ENCODE data around the gene STEEP1.
"Not testable (repeated sequence)": the region's sequence is repeated elsewhere in the genome, so short reads cannot be mapped to it uniquely, and the experiment has no call there.

Gene STEEP1

GRCh38 chrX:119507206-119507605, 58.0 kb downstream of the STEEP1 start:
- TF ChIP-seq GATA1 (IDR thresholded peaks at IDR 0.05; ENCODE audit: low read depth, low read length) (no peak), POLR2A (IDR thresholded peaks at IDR 0.05; ENCODE audit: low read length) (no peak)
- DNase-seq, result no peak

- DNase-seq, result no peak
- no peak for TF ChIP-seq GATA1 (IDR thresholded peaks at IDR 0.05; ENCODE audit: low read depth, low read length)
- no peak for TF ChIP-seq POLR2A (IDR thresholded peaks at IDR 0.05; ENCODE audit: low read length)
Observed at GRCh38 chrX:119505945-119506344, 59.3 kb downstream of the STEEP1 start.

GRCh38 chrX:119505145-119505544, 60.1 kb downstream of the STEEP1 start:
- DNase-seq, result not testable (repeated sequence)

GRCh38 chrX:119503484-119503861, 61.7 kb downstream of the STEEP1 start:
- TF ChIP-seq GATA1 (IDR thresholded peaks at IDR 0.05; ENCODE audit: low read depth, low read length), result no peak
- no peak for TF ChIP-seq POLR2A (IDR thresholded peaks at IDR 0.05; ENCODE audit: low read length)
- DNase-seq, result no peak

- no peak for DNase-seq
- TF ChIP-seq GATA1 (IDR thresholded peaks at IDR 0.05; ENCODE audit: low read depth, low read length) (no peak), POLR2A (IDR thresholded peaks at IDR 0.05; ENCODE audit: low read length) (no peak)
Observed at GRCh38 chrX:119502727-119503483, 62.3 kb downstream of the STEEP1 start.

GRCh38 chrX:119501511-119502148, 63.6 kb downstream of the STEEP1 start:
- TF ChIP-seq GATA1 (IDR thresholded peaks at IDR 0.05; ENCODE audit: low read depth, low read length) (no peak), POLR2A (IDR thresholded peaks at IDR 0.05; ENCODE audit: low read length) (no peak)

GRCh38 chrX:119500061-119500800, 65.0 kb downstream of the STEEP1 start:
- TF ChIP-seq GATA1 (IDR thresholded peaks at IDR 0.05; ENCODE audit: low read depth, low read length) (no peak), POLR2A (IDR thresholded peaks at IDR 0.05; ENCODE audit: low read length) (no peak)
- DNase-seq, result no peak

More at GRCh38 chrX:119501511-119502148, 63.6 kb downstream of the STEEP1 start:
- no peak for DNase-seq

- DNase-seq, result no peak
- TF ChIP-seq POLR2A (IDR thresholded peaks at IDR 0.05; ENCODE audit: low read length), result no peak
Observed at GRCh38 chrX:119497185-119497584, 68.0 kb downstream of the STEEP1 start.

GRCh38 chrX:119495734-119496726, 69.2 kb downstream of the STEEP1 start:
- no peak for TF ChIP-seq POLR2A (IDR thresholded peaks at IDR 0.05; ENCODE audit: low read length)
- TF ChIP-seq GATA1 (IDR thresholded peaks at IDR 0.05; ENCODE audit: low read depth, low read length), result no peak
- DNase-seq, result no peak

GRCh38 chrX:119493851-119494495, 71.2 kb downstream of the STEEP1 start:
- not testable (repeated sequence) for DNase-seq

GRCh38 chrX:119492463-119492862, 72.7 kb downstream of the STEEP1 start:
- no peak for DNase-seq
- no peak for TF ChIP-seq POLR2A (IDR thresholded peaks at IDR 0.05; ENCODE audit: low read length)
- no peak for TF ChIP-seq GATA1 (IDR thresholded peaks at IDR 0.05; ENCODE audit: low read depth, low read length)

- no peak for DNase-seq
- TF ChIP-seq GATA1 (IDR thresholded peaks at IDR 0.05; ENCODE audit: low read depth, low read length) (no peak), POLR2A (IDR thresholded peaks at IDR 0.05; ENCODE audit: low read length) (no peak)
Observed at GRCh38 chrX:119489212-119490074, 75.8 kb downstream of the STEEP1 start.
